ENCODE results near the gene OBI1. TPM values are rescaled to one million over a fixed set of nuclear protein-coding genes. Genes with fewer than 3 reads are reported as not detected.
A peak's percentile ranks its signal among the peaks of the same experiment; 100 is the strongest.

The OBI1 gene
- total and polyA plus RNA-seq, 2 donors from 2014 or later, result 4.0 to 9.9 TPM

DNA sequence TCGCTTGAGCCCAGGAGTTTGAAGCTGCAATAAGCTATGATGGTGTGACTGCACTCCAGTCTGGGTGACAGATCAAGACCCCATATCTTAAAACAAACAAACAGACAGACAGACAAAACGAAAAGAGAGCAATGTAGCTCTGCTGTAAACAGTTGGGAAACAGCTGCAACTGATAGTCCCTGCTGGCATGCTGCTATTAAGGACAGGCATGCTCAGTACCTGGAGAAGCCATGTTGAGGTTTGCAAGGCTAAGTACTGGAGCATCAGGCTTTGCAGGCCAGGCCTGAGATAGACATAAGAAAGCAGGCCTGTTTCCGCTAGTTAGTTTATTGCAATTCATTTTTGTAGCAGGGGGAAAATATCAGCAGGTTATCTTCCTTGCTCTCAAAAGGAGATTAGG is 16.2 kb upstream of the OBI1 start:
- FAIRE-seq (no peak), DNase-seq (no peak)
- Histone ChIP-seq H3K27ac (ENCODE audit: low read depth in 2 of 2, low read length in 2 of 2) (no peak overlapping the region), H3K9me3 (ENCODE audit: control insufficient read depth in 2 of 3, insufficient read depth in 1 of 3, low read length in 3 of 3) (no peaks in the 10 kb centered on the region), H3K36me3 (ENCODE audit: control insufficient read depth in 2 of 3, insufficient read depth in 3 of 3, low read length in 3 of 3) (no peaks in the 10 kb centered on the region), H3K9ac (ENCODE audit: low read length in 3 of 3) (no peak overlapping the region), H3K27me3 (ENCODE audit: control insufficient read depth, insufficient read depth, low read length) (no peaks in the 10 kb centered on the region), H3K4me3 (ENCODE audit: low read length in 3 of 3) (no peak overlapping the region), H3K4me1 (ENCODE audit: control insufficient read depth in 2 of 3, insufficient read depth in 2 of 3, low read depth in 1 of 3, low read length in 3 of 3) (no peaks in the 10 kb centered on the region)
- TF ChIP-seq, protein P1, sequence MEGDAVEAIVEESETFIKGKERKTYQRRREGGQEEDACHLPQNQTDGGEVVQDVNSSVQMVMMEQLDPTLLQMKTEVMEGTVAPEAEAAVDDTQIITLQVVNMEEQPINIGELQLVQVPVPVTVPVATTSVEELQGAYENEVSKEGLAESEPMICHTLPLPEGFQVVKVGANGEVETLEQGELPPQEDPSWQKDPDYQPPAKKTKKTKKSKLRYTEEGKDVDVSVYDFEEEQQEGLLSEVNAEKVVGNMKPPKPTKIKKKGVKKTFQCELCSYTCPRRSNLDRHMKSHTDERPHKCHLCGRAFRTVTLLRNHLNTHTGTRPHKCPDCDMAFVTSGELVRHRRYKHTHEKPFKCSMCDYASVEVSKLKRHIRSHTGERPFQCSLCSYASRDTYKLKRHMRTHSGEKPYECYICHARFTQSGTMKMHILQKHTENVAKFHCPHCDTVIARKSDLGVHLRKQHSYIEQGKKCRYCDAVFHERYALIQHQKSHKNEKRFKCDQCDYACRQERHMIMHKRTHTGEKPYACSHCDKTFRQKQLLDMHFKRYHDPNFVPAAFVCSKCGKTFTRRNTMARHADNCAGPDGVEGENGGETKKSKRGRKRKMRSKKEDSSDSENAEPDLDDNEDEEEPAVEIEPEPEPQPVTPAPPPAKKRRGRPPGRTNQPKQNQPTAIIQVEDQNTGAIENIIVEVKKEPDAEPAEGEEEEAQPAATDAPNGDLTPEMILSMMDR (IDR thresholded peaks at IDR 0.05; ENCODE audit: borderline replicate concordance, extremely low read depth, insufficient read depth), result no peak
- intact Hi-C loops (cut with DNase I), result no loop called here

DNA sequence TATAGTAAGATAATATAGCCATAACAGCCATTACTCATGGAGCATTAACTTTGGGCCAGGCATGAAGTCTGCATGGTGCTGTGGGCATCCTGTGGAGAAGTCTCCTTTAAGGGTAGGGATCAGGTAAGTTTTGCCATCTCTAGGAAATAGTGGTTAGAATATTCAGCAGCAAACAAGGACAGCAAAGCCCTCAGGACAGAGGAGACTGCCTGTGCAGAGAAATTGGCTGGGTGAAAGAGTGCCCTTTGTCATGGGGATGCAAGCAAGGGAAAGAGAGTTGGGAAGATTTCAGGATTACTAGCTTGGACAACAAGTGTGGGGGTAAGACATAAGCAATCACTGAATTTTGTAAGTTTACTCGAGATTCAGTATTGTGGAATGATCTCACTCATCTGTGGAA is 15.7 kb upstream of the OBI1 start:
- Histone ChIP-seq H3K36me3 (ENCODE audit: control insufficient read depth in 2 of 3, insufficient read depth in 3 of 3, low read length in 3 of 3) (no peaks in the 10 kb centered on the region), H3K4me1 (ENCODE audit: control insufficient read depth in 2 of 3, insufficient read depth in 2 of 3, low read depth in 1 of 3, low read length in 3 of 3) (no peaks in the 10 kb centered on the region), H3K27ac (ENCODE audit: low read depth in 2 of 2, low read length in 2 of 2) (no peak overlapping the region), H3K27me3 (ENCODE audit: control insufficient read depth, insufficient read depth, low read length) (no peaks in the 10 kb centered on the region), H3K9ac (ENCODE audit: low read length in 3 of 3) (no peak overlapping the region), H3K4me3 (ENCODE audit: low read length in 3 of 3) (no peak overlapping the region), H3K9me3 (ENCODE audit: control insufficient read depth in 2 of 3, insufficient read depth in 1 of 3, low read length in 3 of 3) (no peaks in the 10 kb centered on the region)
- DNase-seq, result no peak
- TF ChIP-seq, protein P1 (IDR thresholded peaks at IDR 0.05; ENCODE audit: borderline replicate concordance, extremely low read depth, insufficient read depth), result no peak
- FAIRE-seq, result no peak
- intact Hi-C loops (cut with DNase I), result no loop called here

DNA sequence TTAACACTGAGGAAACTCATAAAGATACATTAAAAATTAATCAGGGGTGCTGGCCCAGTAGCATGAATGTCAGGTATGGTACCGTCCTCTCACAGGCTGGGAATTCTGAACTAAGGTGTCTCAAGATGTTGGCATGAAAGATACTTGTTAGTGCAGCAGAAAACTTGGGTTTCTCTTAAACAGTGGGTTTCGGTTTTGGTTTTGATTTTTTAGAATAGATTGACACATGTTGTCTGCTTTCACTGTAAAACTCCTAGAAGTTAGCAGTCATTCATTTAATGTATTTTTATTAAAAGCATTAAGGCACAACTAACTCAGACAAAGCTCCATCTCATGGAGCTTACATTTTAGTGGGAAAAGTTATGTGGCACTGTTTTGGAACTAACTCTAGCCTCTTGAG is 3.5 kb upstream of the OBI1 start:
- no peaks in the 10 kb centered on the region for H3K36me3 ChIP-seq (ENCODE audit: control insufficient read depth in 2 of 3, insufficient read depth in 3 of 3, low read length in 3 of 3)
- H3K27ac ChIP-seq (ENCODE audit: low read depth in 2 of 2, low read length in 2 of 2), result no peak overlapping the region
- peaks cover 0 to 7% (median 7%) of the 10 kb centered on the region in 3 donors for H3K4me1 ChIP-seq (ENCODE audit: control insufficient read depth in 2 of 3, insufficient read depth in 2 of 3, low read depth in 1 of 3, low read length in 3 of 3)
- intact Hi-C loops (cut with DNase I), result no loop called here
- H3K9me3 ChIP-seq (ENCODE audit: control insufficient read depth in 2 of 3, insufficient read depth in 1 of 3, low read length in 3 of 3), result no peaks in the 10 kb centered on the region
- H3K4me3 ChIP-seq (ENCODE audit: low read length in 3 of 3), result no peak overlapping the region
- TF ChIP-seq, protein P1 (IDR thresholded peaks at IDR 0.05; ENCODE audit: borderline replicate concordance, extremely low read depth, insufficient read depth), result no peak
- DNase-seq (no peak), FAIRE-seq (no peak)
- no peak overlapping the region for H3K9ac ChIP-seq (ENCODE audit: low read length in 3 of 3)
- H3K27me3 ChIP-seq (ENCODE audit: control insufficient read depth, insufficient read depth, low read length), result no peaks in the 10 kb centered on the region

DNA sequence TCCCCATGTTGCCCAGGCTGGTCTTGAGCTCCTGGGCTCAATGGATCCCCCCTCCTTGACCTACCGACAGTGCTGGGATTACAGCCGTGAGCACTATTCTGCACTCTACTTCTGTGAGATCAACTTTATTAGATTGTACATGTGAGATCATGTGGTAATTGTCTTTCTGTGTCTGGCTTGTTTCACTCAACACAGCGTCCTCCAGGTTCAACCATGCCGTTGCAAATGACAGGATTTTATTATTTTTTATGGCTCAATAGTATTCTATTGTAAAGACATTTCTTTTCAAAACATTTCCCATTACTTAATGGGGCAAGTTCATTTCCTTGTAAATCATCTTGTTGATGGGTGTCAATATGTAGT is 1.5 kb upstream of the OBI1 start:
- Histone ChIP-seq H3K27me3 (ENCODE audit: control insufficient read depth, insufficient read depth, low read length) (no peaks in the 10 kb centered on the region), H3K9ac (ENCODE audit: low read length in 3 of 3) (no peak overlapping the region), H3K27ac (ENCODE audit: low read depth in 2 of 2, low read length in 2 of 2) (no peak overlapping the region), H3K36me3 (ENCODE audit: control insufficient read depth in 2 of 3, insufficient read depth in 3 of 3, low read length in 3 of 3) (no peaks in the 10 kb centered on the region), H3K9me3 (ENCODE audit: control insufficient read depth in 2 of 3, insufficient read depth in 1 of 3, low read length in 3 of 3) (no peaks in the 10 kb centered on the region), H3K4me3 (ENCODE audit: low read length in 3 of 3) (peak overlapping the region in 2 of 3 donors; percentile 95), H3K4me1 (ENCODE audit: control insufficient read depth in 2 of 3, insufficient read depth in 2 of 3, low read depth in 1 of 3, low read length in 3 of 3) (peaks cover 0 to 7% (median 7%) of the 10 kb centered on the region in 3 donors)
- FAIRE-seq (no peak), DNase-seq (peak in 1 of 5 donors; percentile 35)
- TF ChIP-seq, protein P1 (IDR thresholded peaks at IDR 0.05; ENCODE audit: borderline replicate concordance, extremely low read depth, insufficient read depth), result no peak
- intact Hi-C loops (cut with DNase I), result no loop called here

All from kidney (tissue), 14 donors.